Activated naive CD4-positive, alpha-beta T cell treated with anti-CD3 and anti-CD28 coated beads, Interleukin-2, amount 50 U/mL, for 16 hours (primary cell): ENCODE measurements around the gene CLCN2.
A peak's percentile ranks its signal among the peaks of the same experiment; 100 is the strongest.

Experiments used
- DNase-seq: peaks from one replicate; pipeline ENCODE4 v3.0.0-alpha.2; 2020

The CLCN2 gene

GRCh38 chr3:184321666-184322065 is 39.7 kb downstream of the CLCN2 start:
- DNase-seq, result no peak

GRCh38 chr3:184320104-184320445 is 41.3 kb downstream of the CLCN2 start:
- DNase-seq, result peak; percentile 61

- DNase-seq, result no peak
Measured at GRCh38 chr3:184317201-184317600, 44.2 kb downstream of the CLCN2 start.

- no peak for DNase-seq
Measured at GRCh38 chr3:184316792-184317191, 44.6 kb downstream of the CLCN2 start.

GRCh38 chr3:184315871-184316661 is 45.3 kb downstream of the CLCN2 start:
- DNase-seq, result no peak

GRCh38 chr3:184315543-184315867 is 45.9 kb downstream of the CLCN2 start:
- no peak for DNase-seq

GRCh38 chr3:184314700-184315542 is 46.5 kb downstream of the CLCN2 start:
- peak; percentile 72 for DNase-seq

GRCh38 chr3:184314363-184314699 is 47.1 kb downstream of the CLCN2 start, which contains the start of gene EIF4G1:
Gene EIF4G1 (plus strand): TSS chr3:184314606. CDS start chr3:184315797, 1,191 bp downstream.
- DNase-seq, result peak; percentile 93

GRCh38 chr3:184311633-184312032 is 49.8 kb downstream of the CLCN2 start:
- no peak for DNase-seq

GRCh38 chr3:184308744-184309143 is 52.7 kb downstream of the CLCN2 start:
- no peak for DNase-seq

- no peak for DNase-seq
Measured at GRCh38 chr3:184307915-184308314, 53.5 kb downstream of the CLCN2 start.

- no peak for DNase-seq
Measured at GRCh38 chr3:184306341-184306972, 54.9 kb downstream of the CLCN2 start.

- no peak for DNase-seq
Measured at GRCh38 chr3:184305577-184305976, 55.8 kb downstream of the CLCN2 start.

- no peak for DNase-seq
Measured at GRCh38 chr3:184300378-184300720, 61.1 kb downstream of the CLCN2 start.

GRCh38 chr3:184299488-184300377 is 61.7 kb downstream of the CLCN2 start:
- no peak for DNase-seq

- DNase-seq, result peak; percentile 99
Measured at GRCh38 chr3:184298759-184299487, 62.5 kb downstream of the CLCN2 start, which contains the start of gene PSMD2. Gene PSMD2 (plus strand): TSS chr3:184299241. CDS start chr3:184299267, 26 bp downstream.

- no peak for DNase-seq
Measured at GRCh38 chr3:184296616-184297015, 64.8 kb downstream of the CLCN2 start.
